NCI-H510A treated with DMSO at 0.1 percent for 48 hours (cell line): ENCODE data around the gene MFSD2A.
"Not testable (repeated sequence)": the region's sequence is repeated elsewhere in the genome, so short reads cannot be mapped to it uniquely, and the experiment has no call there.

Experiments used
- DNase-seq: peaks from one replicate; lab custom pipeline; 2025; lab: John Stamatoyannopoulos, UW

The MFSD2A gene

DNA sequence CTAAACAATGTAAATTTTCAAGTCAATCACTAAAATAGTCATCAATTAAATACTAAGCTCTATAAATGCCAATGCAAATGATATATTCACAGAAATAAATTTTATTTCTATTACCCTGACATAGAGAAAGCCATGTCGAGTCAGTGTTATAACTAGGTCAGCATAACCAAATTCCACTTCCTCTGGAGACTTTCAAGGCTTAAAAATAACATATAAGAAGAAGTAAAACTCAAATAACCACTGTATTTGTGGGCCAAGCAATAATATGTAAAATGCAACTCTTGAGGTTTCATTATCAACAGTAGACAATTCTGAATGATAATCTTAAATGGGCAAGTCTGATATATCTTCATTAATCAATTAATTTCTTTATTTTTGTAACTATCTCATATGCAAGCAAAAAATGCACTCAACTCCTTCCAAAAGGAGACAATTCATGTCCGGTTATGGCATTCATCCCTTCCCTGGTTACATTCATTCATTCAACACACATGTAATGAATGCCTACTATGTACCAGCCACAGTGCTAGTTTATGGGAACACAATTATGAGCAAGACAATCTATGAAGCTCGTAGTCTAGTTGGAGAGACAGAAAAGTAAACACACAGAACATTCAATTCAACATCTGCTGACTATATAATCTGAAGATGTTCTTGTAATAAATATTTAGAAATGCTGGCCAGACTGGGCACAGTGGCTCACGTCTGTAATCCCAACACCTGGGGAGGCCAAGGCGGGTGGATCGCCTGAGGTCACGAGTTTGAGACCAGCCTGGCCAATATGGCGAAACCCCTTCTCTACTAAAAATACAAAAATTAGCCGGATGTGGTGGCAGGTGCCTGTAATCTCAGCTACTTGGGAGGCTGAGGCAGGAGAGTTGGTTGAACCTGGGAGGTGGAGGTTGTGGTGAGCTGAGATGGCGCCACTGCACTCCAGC lies 48.5 kb downstream of the MFSD2A start:
- DNase-seq = no peak

GRCh38 chr1:40004857-40005256 lies 49.9 kb downstream of the MFSD2A start:
- no peak for DNase-seq

GRCh38 chr1:40007481-40008034 lies 52.6 kb downstream of the MFSD2A start:
- not testable (repeated sequence) for DNase-seq

DNA sequence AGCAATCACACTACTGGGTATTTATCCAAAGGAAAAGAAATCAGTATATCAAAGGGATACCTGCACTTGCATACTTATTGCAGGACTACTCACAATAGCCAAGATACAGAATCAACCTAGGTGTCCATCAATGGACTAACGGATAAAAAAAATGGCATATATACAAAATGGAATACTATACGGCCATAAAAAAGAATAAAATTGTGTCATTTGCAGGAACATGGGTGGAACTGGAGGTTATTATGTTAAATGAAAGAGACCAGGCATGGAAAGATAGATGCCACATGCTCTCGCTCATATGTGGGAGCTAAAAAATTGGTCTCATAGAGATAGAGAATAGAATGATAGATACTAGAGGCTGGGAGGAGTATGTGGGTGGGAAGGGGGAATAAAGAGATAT lies 56.3 kb downstream of the MFSD2A start:
- no peak for DNase-seq

- no peak for DNase-seq
Observed at GRCh38 chr1:40014253-40014706, 59.3 kb downstream of the MFSD2A start.

DNA sequence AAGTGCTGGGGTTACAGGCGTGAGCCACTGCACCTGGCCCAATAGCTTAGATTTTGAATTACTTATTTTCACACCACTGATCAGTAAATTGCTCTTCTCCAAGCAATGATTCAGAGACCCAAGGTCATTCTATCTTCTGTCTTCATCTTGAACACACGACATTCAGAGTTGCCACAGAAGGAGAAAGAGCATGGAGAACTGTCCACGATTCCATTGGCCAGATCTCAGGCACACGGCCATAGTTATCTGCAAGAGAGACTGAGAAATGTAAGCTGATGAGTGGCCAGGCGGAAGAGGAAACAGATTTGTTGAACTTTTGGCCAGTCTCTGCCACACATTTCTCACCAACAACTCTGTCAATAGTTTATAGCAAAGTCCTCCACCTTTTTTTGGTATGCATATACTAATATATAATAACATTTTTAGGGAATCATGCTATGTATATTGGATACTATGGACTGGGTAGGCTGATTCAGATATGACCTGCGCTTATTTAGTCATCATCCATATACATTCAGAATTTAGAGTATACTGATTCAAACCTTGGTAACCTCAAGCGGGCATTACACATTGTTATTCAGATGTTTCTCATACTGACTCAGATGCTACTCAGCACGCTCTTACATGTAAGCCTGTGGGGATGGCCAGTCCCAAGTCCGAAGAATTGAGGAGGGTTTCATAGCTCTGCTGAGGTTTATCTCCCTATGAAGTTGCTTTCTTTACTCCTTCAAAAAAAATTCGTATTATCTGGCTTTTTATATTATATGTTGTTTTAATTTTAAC lies 60.1 kb downstream of the MFSD2A start:
- no peak for DNase-seq

DNA sequence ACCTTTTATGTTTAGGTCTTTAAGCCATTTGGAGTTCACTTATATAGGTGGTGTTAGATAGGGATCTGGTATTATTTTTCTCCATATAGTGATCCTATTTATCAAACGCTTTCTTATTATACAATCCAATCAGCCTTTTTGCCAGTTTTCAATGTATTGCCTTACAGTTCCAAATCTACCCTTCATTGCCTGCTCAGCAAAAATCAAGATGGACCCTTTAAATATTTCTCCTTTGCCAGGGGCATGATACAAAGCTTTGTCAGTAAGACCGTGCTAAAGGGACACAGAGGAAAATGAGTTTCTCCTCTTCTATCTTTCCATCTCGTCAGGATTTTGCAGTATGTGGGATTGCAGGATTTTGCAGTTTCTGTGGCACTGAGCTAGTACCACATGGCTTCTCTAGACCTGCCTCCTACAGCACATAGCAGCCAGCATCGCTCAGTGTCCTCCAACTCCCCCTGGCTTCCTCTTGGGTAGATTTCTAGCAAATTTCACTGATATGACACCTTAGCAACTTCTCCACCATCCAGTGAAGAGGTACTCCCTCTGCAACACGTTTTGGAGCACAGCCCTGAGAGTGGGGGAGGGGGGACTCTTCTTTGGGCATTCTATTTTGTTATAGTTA lies 63.1 kb downstream of the MFSD2A start:
- no peak for DNase-seq
